Adrenal gland (tissue), 5 donors: ENCODE results near the gene CDHR2.

Source experiments
- POLR2A ChIP-seq, 2 donors: fragments of 450-650 bp; IDR thresholded peaks; one replicate each; pipeline ENCODE4 v1.6.1; 2017; ENCODE audit warnings: antibody characterized with exemption in 2 of 2, mild to moderate bottlenecking in 2 of 2, moderate library complexity in 1 of 2
- TF ChIP-seq, protein P1 (sequence below), 6 experiments: fragments of 450-650 bp in 4 of 6; fragments of 200-600 bp in 2 of 6; sonication (generic) in 1 of 6; IDR thresholded peaks; 1 replicate in 5 of 6; 2 replicates in 1 of 6; pipeline versions ENCODE4 v1.5.1 to v1.8.0; 2016 to 2021; ENCODE audit warnings: antibody characterized with exemption in 6 of 6, mild to moderate bottlenecking in 2 of 6, moderate library complexity in 1 of 6
- donor health status: DM: no; HTN: no; CAD: no.

DNA sequence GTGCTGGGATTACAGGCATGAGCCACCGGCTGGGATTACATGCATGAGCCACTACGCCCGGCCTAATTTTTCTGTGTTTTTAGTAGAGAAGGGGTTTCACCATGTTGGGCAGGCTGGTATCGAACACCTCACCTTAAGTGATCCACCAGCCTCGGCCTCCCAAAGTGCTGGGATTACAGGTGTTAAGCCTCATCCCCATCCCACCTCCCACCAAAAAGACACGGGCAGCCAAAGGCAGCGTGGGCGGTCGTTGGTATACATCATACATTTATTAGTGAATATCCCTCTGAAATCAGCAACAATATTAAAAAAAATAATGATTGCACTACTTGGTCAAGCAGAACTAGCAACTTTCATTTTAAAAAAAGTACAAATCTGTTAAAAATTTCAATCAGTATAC, 22.7 kb upstream of the CDHR2 start:
- TF ChIP-seq, protein P1, sequence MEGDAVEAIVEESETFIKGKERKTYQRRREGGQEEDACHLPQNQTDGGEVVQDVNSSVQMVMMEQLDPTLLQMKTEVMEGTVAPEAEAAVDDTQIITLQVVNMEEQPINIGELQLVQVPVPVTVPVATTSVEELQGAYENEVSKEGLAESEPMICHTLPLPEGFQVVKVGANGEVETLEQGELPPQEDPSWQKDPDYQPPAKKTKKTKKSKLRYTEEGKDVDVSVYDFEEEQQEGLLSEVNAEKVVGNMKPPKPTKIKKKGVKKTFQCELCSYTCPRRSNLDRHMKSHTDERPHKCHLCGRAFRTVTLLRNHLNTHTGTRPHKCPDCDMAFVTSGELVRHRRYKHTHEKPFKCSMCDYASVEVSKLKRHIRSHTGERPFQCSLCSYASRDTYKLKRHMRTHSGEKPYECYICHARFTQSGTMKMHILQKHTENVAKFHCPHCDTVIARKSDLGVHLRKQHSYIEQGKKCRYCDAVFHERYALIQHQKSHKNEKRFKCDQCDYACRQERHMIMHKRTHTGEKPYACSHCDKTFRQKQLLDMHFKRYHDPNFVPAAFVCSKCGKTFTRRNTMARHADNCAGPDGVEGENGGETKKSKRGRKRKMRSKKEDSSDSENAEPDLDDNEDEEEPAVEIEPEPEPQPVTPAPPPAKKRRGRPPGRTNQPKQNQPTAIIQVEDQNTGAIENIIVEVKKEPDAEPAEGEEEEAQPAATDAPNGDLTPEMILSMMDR (IDR thresholded peaks at IDR 0.05): no peak
- no peak for TF ChIP-seq POLR2A (IDR thresholded peaks at IDR 0.05)
